GM12875 (cell line): Measurements from ENCODE around the gene ECSCR.

Source experiments
- H3K4me3 ChIP-seq: one replicate; pipeline ENCODE4 v1.5.1; 2011; ENCODE audit warnings: low read depth, low read length, control low read depth
- CTCF ChIP-seq: IDR thresholded peaks from 2 replicates; pipeline ENCODE4 v1.5.1; 2011; ENCODE audit warnings: low read depth, mild to moderate bottlenecking, control low read depth, inconsistent platforms, low read length, moderate library complexity, borderline replicate concordance; ENCODE audit not compliant: insufficient read depth

The ECSCR gene

GRCh38 chr5:139438707-139439012, 23.9 kb downstream of the ECSCR start:
- TF ChIP-seq CTCF, result no peak
- peak overlapping the region; percentile 92 for H3K4me3 ChIP-seq

- no peak overlapping the region for H3K4me3 ChIP-seq
- no peak for TF ChIP-seq CTCF
Observed at GRCh38 chr5:139435676-139436075, 26.9 kb downstream of the ECSCR start.

DNA sequence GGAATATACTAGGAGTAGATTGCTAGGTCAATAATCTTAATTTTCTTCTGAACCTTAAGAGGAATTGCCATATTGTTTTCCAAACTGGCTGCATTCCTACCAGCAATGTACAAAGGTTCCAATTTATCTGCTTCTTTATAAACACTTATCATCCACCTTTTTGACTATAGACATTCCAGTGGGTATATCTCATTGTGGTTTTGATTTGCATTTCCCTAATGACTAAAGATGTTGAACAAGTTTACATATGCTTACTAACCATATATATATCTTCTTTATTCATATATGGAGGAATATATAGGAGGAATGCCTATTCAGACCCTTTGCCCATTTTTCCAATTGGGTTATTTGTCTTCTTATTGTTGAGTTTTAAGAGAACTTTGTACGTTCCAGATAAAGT, 30.8 kb downstream of the ECSCR start:
- no peak for TF ChIP-seq CTCF
- H3K4me3 ChIP-seq, result no peak overlapping the region

DNA sequence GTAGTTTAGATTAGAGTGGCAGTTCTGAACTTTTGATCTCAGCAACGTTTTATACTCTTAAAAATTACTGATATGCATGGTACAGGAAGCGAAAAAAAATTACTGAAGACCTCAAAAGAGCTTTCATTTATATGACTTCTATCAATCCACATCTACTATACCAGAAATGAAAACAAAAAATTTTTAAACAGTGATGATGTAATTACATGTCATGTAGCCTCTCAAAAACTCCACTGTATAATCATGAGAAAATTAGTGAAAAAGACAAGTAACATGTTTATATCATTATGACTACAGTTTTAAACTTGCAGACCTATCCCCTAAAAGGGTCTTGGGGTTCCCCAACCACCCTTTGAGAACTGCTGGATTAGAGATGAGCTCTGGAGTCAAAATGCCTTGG, 32.5 kb downstream of the ECSCR start:
- TF ChIP-seq CTCF, result no peak
- no peak overlapping the region for H3K4me3 ChIP-seq

DNA sequence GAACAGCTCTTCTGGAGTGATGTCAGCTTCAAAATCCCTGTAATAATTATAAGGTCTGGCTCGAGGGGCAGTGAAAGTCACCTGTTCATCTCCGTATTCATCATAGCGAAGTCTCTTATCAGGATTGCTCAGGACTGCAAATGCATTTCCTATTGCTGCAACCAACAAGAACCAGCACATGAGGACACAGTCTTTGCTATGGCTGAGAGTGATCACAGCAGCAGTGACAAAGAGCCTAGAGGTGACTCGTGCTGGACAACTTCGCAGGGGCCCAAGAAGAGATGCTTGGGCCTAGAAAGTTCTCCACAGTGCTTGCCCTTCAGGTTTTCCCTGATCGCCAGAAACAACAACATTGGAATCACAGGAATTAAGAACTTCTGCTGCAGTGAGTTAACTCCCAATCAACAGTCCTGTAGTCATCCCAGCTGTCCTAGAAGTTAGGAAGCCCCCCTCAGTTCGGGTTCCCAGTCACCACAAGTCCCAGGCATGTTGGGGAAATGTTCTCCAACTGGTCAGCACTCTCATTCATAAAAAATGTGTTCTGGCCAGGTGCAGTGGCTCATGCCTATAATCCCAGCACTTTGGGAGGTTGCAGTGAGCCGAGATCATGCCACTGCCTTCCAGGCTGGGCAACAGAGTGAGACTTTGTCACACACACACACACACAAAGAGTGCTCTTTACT, 36.2 kb downstream of the ECSCR start:
- no peak for TF ChIP-seq CTCF
- H3K4me3 ChIP-seq, result no peak overlapping the region

DNA sequence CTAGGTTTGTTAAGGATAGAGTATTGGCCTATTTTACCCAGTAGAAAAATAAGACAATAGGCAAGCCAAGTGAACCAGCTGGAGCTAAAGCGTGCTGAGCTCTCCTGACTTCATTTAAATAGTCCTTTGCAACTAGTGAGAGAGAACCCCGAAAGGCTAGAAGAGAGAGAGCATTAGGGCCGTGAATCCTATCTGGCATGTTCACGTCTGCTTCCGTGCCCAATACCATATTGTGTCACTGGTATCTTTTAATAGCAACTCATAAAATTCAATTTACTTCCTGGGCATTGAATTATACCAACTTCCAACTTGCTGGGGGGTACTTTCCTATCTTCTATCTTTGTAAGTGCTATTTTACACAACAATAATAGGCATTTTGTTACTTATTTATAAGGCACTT, 37.0 kb downstream of the ECSCR start:
- no peak overlapping the region for H3K4me3 ChIP-seq
- no peak for TF ChIP-seq CTCF

GRCh38 chr5:139422307-139422893, 40.1 kb downstream of the ECSCR start:
- no peak overlapping the region for H3K4me3 ChIP-seq
- TF ChIP-seq CTCF, result peak; percentile 75
